ENCODE data around the gene ZAP70.

Gene ZAP70

DNA sequence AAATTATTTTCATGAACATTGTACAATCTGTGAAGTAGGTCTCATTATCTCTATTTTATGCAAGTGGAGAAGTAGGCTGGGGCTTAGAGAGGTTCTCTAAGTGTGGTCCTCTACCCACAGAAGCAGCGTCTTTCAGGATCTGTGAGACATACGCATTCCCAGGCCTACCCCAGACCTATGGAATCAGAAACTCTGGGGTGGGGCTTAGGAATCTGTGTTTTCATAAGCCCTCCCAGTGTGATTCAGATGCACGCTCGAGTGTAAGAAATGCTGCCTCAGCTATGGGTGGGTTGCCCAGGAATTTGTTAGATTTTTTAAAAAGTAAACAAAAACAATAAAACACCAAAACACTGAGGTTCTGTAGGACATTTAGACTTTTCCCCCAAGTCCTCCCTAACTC, 14.8 kb upstream of the ZAP70 start:
- no peak overlapping the region for H3K27ac ChIP-seq (ENCODE audit: low read depth, low read length)
- TF ChIP-seq, protein P1, sequence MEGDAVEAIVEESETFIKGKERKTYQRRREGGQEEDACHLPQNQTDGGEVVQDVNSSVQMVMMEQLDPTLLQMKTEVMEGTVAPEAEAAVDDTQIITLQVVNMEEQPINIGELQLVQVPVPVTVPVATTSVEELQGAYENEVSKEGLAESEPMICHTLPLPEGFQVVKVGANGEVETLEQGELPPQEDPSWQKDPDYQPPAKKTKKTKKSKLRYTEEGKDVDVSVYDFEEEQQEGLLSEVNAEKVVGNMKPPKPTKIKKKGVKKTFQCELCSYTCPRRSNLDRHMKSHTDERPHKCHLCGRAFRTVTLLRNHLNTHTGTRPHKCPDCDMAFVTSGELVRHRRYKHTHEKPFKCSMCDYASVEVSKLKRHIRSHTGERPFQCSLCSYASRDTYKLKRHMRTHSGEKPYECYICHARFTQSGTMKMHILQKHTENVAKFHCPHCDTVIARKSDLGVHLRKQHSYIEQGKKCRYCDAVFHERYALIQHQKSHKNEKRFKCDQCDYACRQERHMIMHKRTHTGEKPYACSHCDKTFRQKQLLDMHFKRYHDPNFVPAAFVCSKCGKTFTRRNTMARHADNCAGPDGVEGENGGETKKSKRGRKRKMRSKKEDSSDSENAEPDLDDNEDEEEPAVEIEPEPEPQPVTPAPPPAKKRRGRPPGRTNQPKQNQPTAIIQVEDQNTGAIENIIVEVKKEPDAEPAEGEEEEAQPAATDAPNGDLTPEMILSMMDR (IDR thresholded peaks at IDR 0.05; ENCODE audit: low read depth, low read length, poor library complexity, severe bottlenecking) = no peak
- TF ChIP-seq EZH2phosphoT487 (IDR thresholded peaks at IDR 0.05; ENCODE audit: borderline replicate concordance, low read length) = no peak
- no peaks in the 10 kb centered on the region for H3K9me2 ChIP-seq (replicated peaks; ENCODE audit: control insufficient read depth, low read length)
- no peak overlapping the region for H3K4me3 ChIP-seq (ENCODE audit: low read length)
- no peaks in the 10 kb centered on the region for H3K9me3 ChIP-seq (ENCODE audit: control insufficient read depth, insufficient read depth, low read length)
- no peaks in the 10 kb centered on the region for H3K27me3 ChIP-seq (ENCODE audit: control insufficient read depth, low read length)
- H4K20me1 ChIP-seq (ENCODE audit: control insufficient read depth, insufficient read depth, low read depth, low read length) = no peaks in the 10 kb centered on the region
- H3K36me3 ChIP-seq (ENCODE audit: control insufficient read depth, low read length) = no peaks in the 10 kb centered on the region
- no peak overlapping the region for H3K4me2 ChIP-seq (ENCODE audit: low read length)
- H3K4me1 ChIP-seq (ENCODE audit: control insufficient read depth, low read length) = peaks cover 18% of the 10 kb centered on the region
- H3K79me2 ChIP-seq (ENCODE audit: control insufficient read depth, low read length) = no peaks in the 10 kb centered on the region
- no peaks in the 10 kb centered on the region for H3F3A ChIP-seq (ENCODE audit: control insufficient read depth, insufficient read depth)

DNA sequence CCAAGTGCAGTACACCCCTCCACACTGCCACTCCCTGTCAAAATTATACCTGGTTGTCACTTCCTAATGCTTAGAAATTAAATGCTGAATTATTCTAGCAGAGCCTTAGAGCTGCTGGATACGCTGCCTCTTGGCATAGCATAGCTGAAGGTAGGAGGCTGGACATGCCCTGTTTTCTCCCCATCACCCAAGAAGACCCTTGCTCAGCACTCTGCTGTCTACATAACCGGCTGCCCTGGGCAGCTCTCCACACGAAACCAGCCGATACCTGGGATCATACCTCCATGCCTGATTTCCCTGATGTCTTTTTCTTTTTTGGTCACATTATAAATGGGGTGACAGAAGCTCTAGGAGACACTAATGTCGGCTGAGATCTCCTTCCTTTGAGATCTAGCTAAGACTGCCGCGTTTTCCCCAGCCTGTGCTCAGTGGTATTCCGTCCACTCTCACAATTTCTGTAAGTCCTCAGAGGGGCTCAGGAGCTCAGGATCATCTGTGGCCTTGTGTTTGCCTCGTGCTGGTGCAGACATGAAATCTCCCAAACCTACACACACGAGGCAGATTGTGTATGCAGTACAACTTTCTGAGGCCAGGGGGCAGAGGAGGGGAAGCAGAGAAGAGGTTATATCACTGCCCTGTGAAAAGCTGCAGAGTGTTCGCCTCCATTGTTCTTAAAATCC, 13.5 kb upstream of the ZAP70 start:
- Histone ChIP-seq H4K20me1 (ENCODE audit: control insufficient read depth, insufficient read depth, low read depth, low read length) (no peaks in the 10 kb centered on the region), H3K36me3 (ENCODE audit: control insufficient read depth, low read length) (no peaks in the 10 kb centered on the region), H3K9me3 (ENCODE audit: control insufficient read depth, insufficient read depth, low read length) (no peaks in the 10 kb centered on the region), H3K9me2 (replicated peaks; ENCODE audit: control insufficient read depth, low read length) (no peaks in the 10 kb centered on the region), H3F3A (ENCODE audit: control insufficient read depth, insufficient read depth) (no peaks in the 10 kb centered on the region), H3K27ac (ENCODE audit: low read depth, low read length) (no peak overlapping the region), H3K4me1 (ENCODE audit: control insufficient read depth, low read length) (peaks cover 18% of the 10 kb centered on the region), H3K79me2 (ENCODE audit: control insufficient read depth, low read length) (no peaks in the 10 kb centered on the region), H3K27me3 (ENCODE audit: control insufficient read depth, low read length) (no peaks in the 10 kb centered on the region), H3K4me3 (ENCODE audit: low read length) (no peak overlapping the region), H3K4me2 (ENCODE audit: low read length) (no peak overlapping the region)
- TF ChIP-seq, protein P1 (IDR thresholded peaks at IDR 0.05; ENCODE audit: low read depth, low read length, poor library complexity, severe bottlenecking) = peak; percentile 74
- TF ChIP-seq EZH2phosphoT487 (IDR thresholded peaks at IDR 0.05; ENCODE audit: borderline replicate concordance, low read length) = no peak

DNA sequence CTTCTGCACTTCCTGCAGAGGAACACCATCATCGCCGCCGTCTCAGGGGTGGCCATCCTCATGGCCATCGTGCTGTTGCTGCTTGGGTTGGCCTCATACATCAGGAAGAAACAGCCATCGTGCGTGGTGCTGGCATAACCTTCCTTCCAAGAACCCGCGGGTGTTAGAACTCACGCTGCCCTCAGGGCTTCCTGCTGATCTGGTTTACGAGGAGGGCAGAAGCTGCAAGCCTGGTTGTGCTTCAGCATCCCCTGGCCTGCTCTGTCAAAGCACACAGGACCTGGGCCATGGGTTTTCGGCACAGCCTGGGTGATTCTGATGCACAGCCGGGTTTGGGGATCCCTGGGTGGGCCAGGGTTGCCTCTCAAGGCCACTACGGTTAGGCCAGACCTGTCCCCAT, 12.2 kb upstream of the ZAP70 start:
- Histone ChIP-seq H3F3A (ENCODE audit: control insufficient read depth, insufficient read depth) (no peaks in the 10 kb centered on the region), H3K4me3 (ENCODE audit: low read length) (no peak overlapping the region), H3K79me2 (ENCODE audit: control insufficient read depth, low read length) (no peaks in the 10 kb centered on the region), H3K27me3 (ENCODE audit: control insufficient read depth, low read length) (no peaks in the 10 kb centered on the region), H3K9me3 (ENCODE audit: control insufficient read depth, insufficient read depth, low read length) (no peaks in the 10 kb centered on the region), H3K27ac (ENCODE audit: low read depth, low read length) (no peak overlapping the region), H3K36me3 (ENCODE audit: control insufficient read depth, low read length) (no peaks in the 10 kb centered on the region), H3K9me2 (replicated peaks; ENCODE audit: control insufficient read depth, low read length) (no peaks in the 10 kb centered on the region), H3K4me2 (ENCODE audit: low read length) (no peak overlapping the region), H4K20me1 (ENCODE audit: control insufficient read depth, insufficient read depth, low read depth, low read length) (no peaks in the 10 kb centered on the region), H3K4me1 (ENCODE audit: control insufficient read depth, low read length) (peaks cover 18% of the 10 kb centered on the region)
- TF ChIP-seq, protein P1 (IDR thresholded peaks at IDR 0.05; ENCODE audit: low read depth, low read length, poor library complexity, severe bottlenecking) = no peak
- TF ChIP-seq EZH2phosphoT487 (IDR thresholded peaks at IDR 0.05; ENCODE audit: borderline replicate concordance, low read length) = no peak

Data from DOHH2 (cell line).